Stimulated activated CD8-positive, alpha-beta memory T cell treated with anti-CD3 and anti-CD28 coated beads, Interleukin-2, amount 100 ng/mL, for 1 hour (primary cell): ENCODE measurements around the gene PER1.

ENCODE experiments used
- DNase-seq, 2 donors: peaks; one replicate each; pipeline ENCODE4 v3.0.0-alpha.2; 2020; ENCODE audit warnings: low read depth in 2 of 2

Gene PER1

DNA sequence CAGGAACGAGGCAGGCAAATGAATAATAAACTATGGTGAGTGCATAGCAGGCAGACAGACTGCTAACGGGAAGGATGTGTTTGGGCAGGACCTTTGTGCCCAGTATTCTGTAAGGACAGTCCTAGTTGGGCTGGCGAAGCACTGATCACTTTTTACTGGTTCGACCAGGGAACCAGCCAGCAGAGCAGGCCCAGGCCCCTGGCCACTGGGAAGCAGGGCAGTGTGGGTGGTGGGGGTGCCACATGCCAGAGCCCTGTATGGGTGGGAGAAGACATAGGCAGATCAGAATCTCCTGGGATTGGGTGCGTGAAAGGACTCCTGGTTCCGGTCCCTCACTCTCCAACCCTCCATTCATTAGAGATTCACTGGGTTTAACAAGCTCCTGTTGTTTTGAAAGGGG lies 14.5 kb upstream of the PER1 start:
- DNase-seq: no peak

GRCh38 chr17:8164815-8165131 lies 12.6 kb upstream of the PER1 start:
- no peak for DNase-seq

GRCh38 chr17:8163978-8164814 lies 12.0 kb upstream of the PER1 start:
- DNase-seq: peak in 1 of 2 donors; percentile 52

DNA sequence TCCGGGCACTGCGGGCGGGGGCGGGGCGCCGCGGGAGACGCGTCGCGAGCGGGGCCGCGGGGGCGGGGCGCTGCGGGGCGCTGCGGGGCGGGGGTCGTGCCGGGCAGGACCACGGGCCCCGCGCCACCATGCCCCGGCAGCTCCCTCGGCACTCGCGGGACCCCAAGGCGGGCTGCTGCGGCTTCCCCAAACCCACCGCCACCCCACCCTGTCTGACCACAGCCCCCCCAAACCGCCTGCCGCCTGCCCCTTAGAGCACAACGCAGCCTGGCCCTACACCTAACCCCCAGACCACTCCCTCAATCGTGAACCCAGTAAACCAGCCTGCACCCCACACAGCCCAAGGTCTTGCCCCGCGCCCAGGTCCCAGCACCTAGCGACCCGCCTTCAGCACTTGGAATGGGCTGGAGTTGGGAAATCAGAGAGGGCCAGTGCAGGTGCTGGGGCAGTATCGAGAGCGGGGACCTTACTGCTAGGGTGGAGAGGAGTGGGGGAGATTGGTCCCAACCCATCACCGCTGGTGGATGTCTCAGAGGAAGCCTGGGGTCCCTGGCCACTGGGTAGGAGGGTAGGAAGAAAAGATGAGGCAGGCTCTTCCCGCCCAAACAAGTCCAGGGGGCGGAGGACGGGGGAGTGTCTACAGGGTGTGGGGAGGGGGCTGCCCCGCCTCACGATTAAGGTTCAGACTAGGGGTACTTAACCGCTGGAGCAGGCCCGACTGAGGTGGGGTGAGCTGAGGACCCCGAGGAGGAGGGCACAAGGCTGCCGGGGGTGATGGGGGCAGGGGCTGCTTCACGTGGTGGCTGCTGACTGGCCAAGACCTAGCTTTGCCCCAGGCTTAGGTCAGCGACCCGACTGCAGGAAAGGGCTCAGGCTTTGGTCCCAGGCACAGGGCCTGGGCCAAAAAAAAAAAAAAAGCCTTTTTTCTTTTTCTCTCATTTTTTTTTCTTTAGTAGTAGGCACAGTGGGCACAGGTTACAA lies 11.1 kb upstream of the PER1 start:
- DNase-seq: no peak

GRCh38 chr17:8162233-8162996 lies 10.2 kb upstream of the PER1 start, which contains the start of gene VAMP2:
Gene VAMP2 (minus strand): TSS chr17:8162948. CDS start chr17:8162879, 69 bp downstream.
- peak; percentile 70 to 72 for DNase-seq

- no peak for DNase-seq
These were observed 9.4 kb upstream of the PER1 start for GRCh38 chr17:8161289-8162232.

DNA sequence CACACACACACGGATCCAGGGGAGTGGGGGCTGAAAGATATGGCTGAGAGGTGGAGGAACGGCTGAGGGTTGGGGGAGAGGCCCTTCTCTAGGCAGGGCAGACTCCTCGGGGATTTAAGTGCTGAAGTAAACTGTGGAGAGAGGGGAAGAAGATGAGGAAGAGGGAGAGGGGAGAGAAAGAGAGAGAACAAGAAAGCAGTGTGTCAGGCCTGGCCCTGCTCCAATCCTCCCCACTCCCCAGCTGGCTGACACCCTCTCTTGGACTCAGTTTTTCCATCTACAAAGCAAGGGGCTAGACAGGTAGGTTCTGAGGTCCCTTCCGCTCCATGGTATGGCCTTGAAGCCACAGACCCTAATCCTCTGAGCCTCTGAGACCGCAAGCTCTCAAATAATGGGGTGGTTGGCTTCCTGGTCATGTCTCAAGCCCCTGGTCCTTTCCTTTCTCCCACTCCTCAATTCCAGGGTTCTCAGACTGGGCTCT lies 8.6 kb upstream of the PER1 start:
- DNase-seq: no peak

GRCh38 chr17:8160224-8160577 lies 8.0 kb upstream of the PER1 start:
- no peak for DNase-seq

DNA sequence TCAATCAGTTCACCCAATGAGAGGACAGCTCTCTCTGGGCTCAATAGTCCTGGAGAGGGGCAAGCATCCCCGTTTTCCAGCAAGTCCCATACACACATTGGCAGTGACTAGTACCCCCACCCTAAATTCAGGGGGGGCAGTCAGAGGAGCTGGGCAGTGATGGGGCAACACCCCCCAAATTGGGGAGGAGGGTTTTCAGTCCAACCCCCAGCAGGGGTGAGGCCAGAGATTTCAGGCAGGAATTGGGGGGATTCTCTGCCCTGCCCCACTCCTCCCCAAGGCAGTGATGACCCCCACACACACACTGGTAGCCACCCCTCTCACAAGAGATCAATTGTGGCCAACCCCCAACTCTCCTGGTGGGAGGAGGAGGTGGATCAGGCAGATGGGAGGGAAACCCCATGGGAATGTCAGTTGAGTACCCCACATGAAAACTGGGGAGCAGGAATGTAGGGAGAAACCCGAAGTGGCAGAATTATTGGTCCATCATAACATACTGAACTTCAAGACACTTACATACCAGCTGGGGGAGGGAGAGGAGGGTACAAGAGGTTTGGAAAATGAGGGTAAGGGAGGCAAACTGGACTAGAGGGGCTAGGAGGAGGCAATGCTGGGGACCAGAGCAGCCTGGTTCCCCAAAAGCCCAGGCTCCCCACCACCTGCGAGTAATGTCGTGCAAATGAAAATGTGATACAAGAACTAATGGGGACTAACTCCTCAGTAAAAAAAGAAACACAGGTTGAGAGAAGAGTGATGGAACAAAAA lies 7.4 kb upstream of the PER1 start:
- no peak for DNase-seq

DNA sequence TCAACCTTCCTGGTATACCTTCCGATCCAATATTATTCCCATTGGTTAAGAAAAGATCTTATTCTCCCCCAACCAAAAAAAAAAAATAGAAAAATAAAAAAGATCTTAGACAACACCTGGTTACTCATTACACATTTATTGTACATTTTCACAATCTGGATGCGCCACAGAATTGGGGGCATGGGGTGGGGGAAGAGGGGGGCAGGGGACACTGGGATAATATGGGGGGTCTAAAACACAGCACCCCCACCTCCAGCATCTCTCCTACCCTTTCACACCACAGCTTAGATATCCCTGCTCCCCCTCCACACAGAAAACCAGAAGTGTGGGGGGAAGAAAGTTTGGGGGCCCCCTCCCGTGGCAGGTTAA lies 6.8 kb upstream of the PER1 start:
- DNase-seq: no peak

GRCh38 chr17:8158267-8159031 lies 6.2 kb upstream of the PER1 start:
- peak; percentile 67 to 70 for DNase-seq

DNA sequence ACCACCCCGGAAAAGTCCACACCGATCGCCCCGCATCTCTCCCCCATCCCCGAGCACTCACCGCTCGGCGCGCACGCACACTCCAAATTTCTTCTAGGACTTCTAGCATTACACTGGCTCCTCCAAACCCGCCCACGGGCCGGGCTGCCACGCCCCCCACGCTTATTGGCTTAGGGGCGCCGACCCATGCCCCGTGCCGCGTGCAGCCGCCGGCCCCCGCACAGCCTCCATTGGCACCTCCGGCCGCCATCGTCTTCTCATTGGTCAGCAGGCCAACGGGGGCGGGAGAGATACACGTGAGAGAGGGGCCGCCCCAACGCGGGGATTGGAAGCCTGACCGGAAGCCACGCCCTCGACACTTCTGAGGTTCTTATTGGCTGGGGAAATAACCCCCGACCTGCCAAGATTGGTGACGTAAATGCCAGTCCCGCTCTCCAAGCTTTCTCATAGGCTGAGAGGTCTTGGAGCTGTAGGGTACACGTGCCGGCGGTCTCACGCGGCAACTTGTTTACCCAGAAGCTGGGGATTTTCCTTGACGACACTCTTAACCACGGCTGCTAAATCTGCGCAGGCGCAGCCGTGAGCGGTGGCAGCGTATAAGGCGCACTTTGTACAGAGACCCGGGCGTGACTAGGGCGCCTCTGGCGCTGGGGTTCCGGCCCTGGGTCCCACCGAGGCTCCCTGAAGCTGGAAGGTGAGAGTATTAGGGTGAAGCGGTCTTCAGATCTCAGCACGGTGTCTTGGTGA lies 4.2 kb upstream of the PER1 start:
- DNase-seq: peak; percentile 100

DNA sequence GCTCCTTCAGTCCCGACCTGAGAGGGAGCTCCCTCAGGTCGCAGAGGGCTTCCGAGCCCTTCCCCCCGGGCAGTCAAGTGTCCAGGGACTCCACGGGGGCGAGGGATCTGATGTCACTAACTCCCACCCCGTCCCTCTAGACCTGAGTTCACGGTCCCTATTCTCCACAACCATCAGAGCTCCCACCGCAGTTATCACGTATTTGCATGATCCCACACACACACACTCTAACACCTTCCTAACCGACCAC lies 3.7 kb upstream of the PER1 start:
- no peak for DNase-seq

- DNase-seq: no peak
These were observed 3.2 kb upstream of the PER1 start for GRCh38 chr17:8155231-8155995.

- DNase-seq: no peak
These were observed 2.5 kb upstream of the PER1 start for GRCh38 chr17:8154608-8155155.

GRCh38 chr17:8153957-8154607 lies 1.9 kb upstream of the PER1 start:
- peak; percentile 62 to 79 for DNase-seq

GRCh38 chr17:8153525-8153956 lies 1.3 kb upstream of the PER1 start:
- no peak for DNase-seq
